ENCODE measurements around the gene SLC4A5. TPM values are rescaled to one million over a fixed set of nuclear protein-coding genes. Genes with fewer than 3 reads are reported as not detected.

Gene SLC4A5
- total RNA-seq, 1 donor from 2014 or later, result 8.2 TPM

DNA sequence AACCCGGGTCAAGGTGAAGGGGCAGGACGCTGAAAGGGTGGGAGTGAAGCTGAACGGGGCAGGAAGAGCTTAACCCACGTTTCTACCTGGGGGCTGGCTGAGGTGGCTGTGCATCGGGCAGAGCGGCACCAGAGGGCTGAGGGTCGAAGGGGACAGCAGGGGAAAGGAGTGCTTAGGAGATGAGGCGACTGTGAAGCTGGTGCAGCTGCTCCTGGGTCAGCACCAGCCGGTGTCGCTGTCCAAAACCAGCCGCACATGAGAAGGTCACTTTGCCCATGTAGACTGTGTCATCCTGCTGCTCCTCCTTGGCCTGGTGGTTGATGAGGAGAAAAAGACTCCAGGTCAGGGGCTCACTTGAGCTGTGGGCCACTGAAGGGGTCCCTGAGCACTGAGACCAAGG, 18.1 kb upstream of the SLC4A5 start:
- Mint-ChIP-seq H3K9me3 (ENCODE audit: unreplicated experiment) (peaks cover 16% of the 10 kb centered on the region), H3K27ac (ENCODE audit: unreplicated experiment) (no peak overlapping the region), H3K27me3 (ENCODE audit: unreplicated experiment) (peaks cover 12% of the 10 kb centered on the region), H3K4me1 (ENCODE audit: low read depth, unreplicated experiment) (peaks cover 18% of the 10 kb centered on the region), H3K36me3 (ENCODE audit: unreplicated experiment) (peaks cover 16% of the 10 kb centered on the region), H3K4me3 (ENCODE audit: unreplicated experiment) (no peak overlapping the region)
- no peak for DNase-seq
- TF ChIP-seq CTCF (IDR thresholded peaks at IDR 0.05; ENCODE audit: partially characterized antibody, unreplicated experiment), result no peak

DNA sequence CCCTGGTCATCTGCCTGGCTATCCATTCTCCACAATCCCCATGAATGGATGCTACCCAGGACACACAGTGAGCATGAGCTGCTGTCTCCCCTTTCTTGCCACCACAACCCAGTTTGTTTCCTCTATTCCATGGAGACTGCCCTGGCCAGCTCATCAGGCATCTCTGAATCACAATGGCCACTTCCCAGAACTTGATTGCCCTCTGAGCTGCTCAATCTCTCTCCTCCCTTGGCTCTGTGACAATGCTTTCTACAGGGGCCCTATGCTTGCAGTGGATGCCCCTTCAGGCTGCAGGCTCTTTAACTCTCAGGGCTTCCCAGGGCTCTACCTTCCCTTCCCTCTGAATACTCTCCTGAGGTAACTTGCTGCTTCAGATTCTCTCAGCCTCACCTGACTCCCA, 14.4 kb upstream of the SLC4A5 start:
- Mint-ChIP-seq H3K36me3 (ENCODE audit: unreplicated experiment) (peaks cover 18% of the 10 kb centered on the region), H3K9me3 (ENCODE audit: unreplicated experiment) (peaks cover 10% of the 10 kb centered on the region), H3K4me3 (ENCODE audit: unreplicated experiment) (no peak overlapping the region), H3K27ac (ENCODE audit: unreplicated experiment) (peak overlapping the region; percentile 64), H3K4me1 (ENCODE audit: low read depth, unreplicated experiment) (no peaks in the 10 kb centered on the region), H3K27me3 (ENCODE audit: unreplicated experiment) (peaks cover 7% of the 10 kb centered on the region)
- no peak for TF ChIP-seq CTCF (IDR thresholded peaks at IDR 0.05; ENCODE audit: partially characterized antibody, unreplicated experiment)
- no peak for DNase-seq

DNA sequence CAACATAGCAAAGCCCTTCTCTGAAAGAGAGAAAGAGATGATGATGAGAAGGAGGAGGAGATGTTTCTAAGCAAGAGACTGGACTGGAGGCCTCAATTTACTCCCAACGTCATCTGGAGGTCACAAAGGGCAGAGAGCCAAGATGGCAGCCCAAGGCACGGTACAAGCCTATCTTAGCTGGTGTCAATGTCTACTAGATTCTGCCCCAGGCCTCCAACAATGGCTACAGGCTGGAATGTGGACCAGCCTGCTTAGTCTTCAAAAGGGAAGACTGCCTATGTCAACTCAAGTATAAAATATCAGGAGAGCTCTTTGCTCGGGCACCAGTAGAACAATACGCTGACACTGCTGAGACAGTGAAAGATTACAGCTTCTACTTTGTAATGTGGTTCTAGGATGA, 6.7 kb upstream of the SLC4A5 start:
- Mint-ChIP-seq H3K4me3 (ENCODE audit: unreplicated experiment) (no peak overlapping the region), H3K27ac (ENCODE audit: unreplicated experiment) (no peak overlapping the region), H3K36me3 (ENCODE audit: unreplicated experiment) (no peaks in the 10 kb centered on the region), H3K4me1 (ENCODE audit: low read depth, unreplicated experiment) (peaks cover 10% of the 10 kb centered on the region), H3K27me3 (ENCODE audit: unreplicated experiment) (peaks cover 1% of the 10 kb centered on the region), H3K9me3 (ENCODE audit: unreplicated experiment) (no peaks in the 10 kb centered on the region)
- no peak for TF ChIP-seq CTCF (IDR thresholded peaks at IDR 0.05; ENCODE audit: partially characterized antibody, unreplicated experiment)
- DNase-seq, result no peak

DNA sequence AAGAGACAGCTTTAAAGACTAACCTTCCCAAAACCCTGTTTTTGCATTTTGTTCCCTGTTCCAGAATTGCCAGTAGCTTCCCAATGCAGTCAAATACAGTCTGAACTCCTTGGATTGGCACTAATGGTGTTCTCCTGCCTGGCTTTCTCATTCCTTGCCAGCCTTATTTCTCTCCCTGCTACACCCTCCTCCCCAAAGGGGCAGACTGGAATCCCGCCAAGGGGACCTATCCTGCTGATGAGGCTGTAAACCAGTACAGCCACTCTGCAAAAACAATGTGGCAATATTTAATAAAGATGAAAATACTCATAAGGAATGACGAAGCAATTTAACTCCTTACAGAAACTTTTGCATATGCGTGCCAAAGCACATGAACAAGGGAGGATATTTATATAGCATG, 4.5 kb upstream of the SLC4A5 start:
- TF ChIP-seq CTCF (IDR thresholded peaks at IDR 0.05; ENCODE audit: partially characterized antibody, unreplicated experiment), result no peak
- Mint-ChIP-seq H3K4me3 (ENCODE audit: unreplicated experiment) (no peak overlapping the region), H3K27ac (ENCODE audit: unreplicated experiment) (no peak overlapping the region), H3K4me1 (ENCODE audit: low read depth, unreplicated experiment) (peaks cover 16% of the 10 kb centered on the region), H3K36me3 (ENCODE audit: unreplicated experiment) (no peaks in the 10 kb centered on the region), H3K27me3 (ENCODE audit: unreplicated experiment) (peaks cover 1% of the 10 kb centered on the region), H3K9me3 (ENCODE audit: unreplicated experiment) (peaks cover 2% of the 10 kb centered on the region)
- no peak for DNase-seq

GRCh38 chr2:74347303-74347702, 4.1 kb upstream of the SLC4A5 start:
- peaks cover 1% of the 10 kb centered on the region for H3K27me3 Mint-ChIP-seq (ENCODE audit: unreplicated experiment)
- DNase-seq, result no peak
- peaks cover 2% of the 10 kb centered on the region for H3K9me3 Mint-ChIP-seq (ENCODE audit: unreplicated experiment)
- H3K36me3 Mint-ChIP-seq (ENCODE audit: unreplicated experiment), result no peaks in the 10 kb centered on the region
- H3K27ac Mint-ChIP-seq (ENCODE audit: unreplicated experiment), result no peak overlapping the region
- peaks cover 16% of the 10 kb centered on the region for H3K4me1 Mint-ChIP-seq (ENCODE audit: low read depth, unreplicated experiment)
- no peak overlapping the region for H3K4me3 Mint-ChIP-seq (ENCODE audit: unreplicated experiment)
- no peak for TF ChIP-seq CTCF (IDR thresholded peaks at IDR 0.05; ENCODE audit: partially characterized antibody, unreplicated experiment)

All from glutamatergic neuron (in vitro differentiated cells).